HG03175 (cell line): ENCODE results near the gene MAMSTR.
"Not testable (repeated sequence)": the region's sequence is repeated elsewhere in the genome, so short reads cannot be mapped to it uniquely, and the experiment has no call there.

ENCODE experiments used
- ATAC-seq: cut with Tn5 transposase; IDR thresholded peaks from one replicate; pipeline ENCODE4 v1.9.1; 2021; ENCODE audit warnings: mild to moderate bottlenecking, moderate library complexity; ENCODE audit not compliant: unreplicated experiment

The MAMSTR gene

GRCh38 chr19:48720613-48721296 is 1.2 kb upstream of the MAMSTR start:
- ATAC-seq: peak; percentile 78

GRCh38 chr19:48720251-48720612 is 707 bp upstream of the MAMSTR start:
- no peak for ATAC-seq

GRCh38 chr19:48718711-48719231 is 754 bp downstream of the MAMSTR start:
- no peak for ATAC-seq

GRCh38 chr19:48718106-48718505 is 1.4 kb downstream of the MAMSTR start:
- not testable (repeated sequence) for ATAC-seq

- no peak for ATAC-seq
These were observed 2.8 kb downstream of the MAMSTR start for GRCh38 chr19:48716562-48717291.

- ATAC-seq: no peak
These were observed 3.8 kb downstream of the MAMSTR start for GRCh38 chr19:48715681-48716171.

- no peak for ATAC-seq
These were observed 4.5 kb downstream of the MAMSTR start for GRCh38 chr19:48714759-48715675.

GRCh38 chr19:48713864-48714755 is 5.4 kb downstream of the MAMSTR start:
- peak; percentile 90 for ATAC-seq

- ATAC-seq: no peak
These were observed 6.3 kb downstream of the MAMSTR start for GRCh38 chr19:48713041-48713863.

GRCh38 chr19:48711106-48711662 is 8.3 kb downstream of the MAMSTR start:
- ATAC-seq: no peak

GRCh38 chr19:48708471-48708870 is 11.1 kb downstream of the MAMSTR start:
- ATAC-seq: no peak

- ATAC-seq: no peak
These were observed 14.1 kb downstream of the MAMSTR start for GRCh38 chr19:48705431-48705830.

GRCh38 chr19:48703316-48703715 is 16.2 kb downstream of the MAMSTR start:
- no peak for ATAC-seq

GRCh38 chr19:48702701-48703100 is 16.8 kb downstream of the MAMSTR start:
- no peak for ATAC-seq

- ATAC-seq: no peak
These were observed 21.5 kb downstream of the MAMSTR start for GRCh38 chr19:48698046-48698445.

GRCh38 chr19:48696353-48697010 is 23.0 kb downstream of the MAMSTR start:
- ATAC-seq: no peak

- ATAC-seq: no peak
These were observed 23.7 kb downstream of the MAMSTR start, which contains the start of gene FUT2 for GRCh38 chr19:48695743-48696352. FUT2 (plus strand) TSS chr19:48695971; CDS start chr19:48702957, 6,986 bp downstream.

- not testable (repeated sequence) for ATAC-seq
These were observed 25.9 kb downstream of the MAMSTR start for GRCh38 chr19:48693629-48694028.
